NT2/D1 (cell line): ENCODE results near the gene CBX1.
A peak's percentile ranks its signal among the peaks of the same experiment; 100 is the strongest.

Experiments
- DNase-seq: peaks from one replicate; pipeline ENCODE4 v3.0.0-alpha.2; 2011; ENCODE audit warnings: low read depth, low spot score
- H3K27me3 ChIP-seq: 2 replicates; pipeline ENCODE4 v1.6.0; 2011; ENCODE audit warnings: mild to moderate bottlenecking; ENCODE audit not compliant: insufficient read length, insufficient read depth
- H3K36me3 ChIP-seq: 2 replicates; pipeline ENCODE4 v1.6.1; 2011; ENCODE audit warnings: mild to moderate bottlenecking, low read length, mixed read lengths; ENCODE audit not compliant: insufficient read depth, insufficient read length
- H3K4me1 ChIP-seq: 2 replicates; pipeline ENCODE4 v1.5.1; 2011; ENCODE audit not compliant: insufficient read depth, insufficient read length
- H3K4me3 ChIP-seq: 2 replicates; pipeline ENCODE4 v1.5.1; 2011; ENCODE audit warnings: low read depth; ENCODE audit not compliant: insufficient read length
- H3K9ac ChIP-seq: 2 replicates; pipeline ENCODE4 v1.6.0; 2011; ENCODE audit warnings: low read depth; ENCODE audit not compliant: insufficient read length
- H3K9me3 ChIP-seq: 2 replicates; pipeline ENCODE4 v1.5.1; 2011; ENCODE audit warnings: mild to moderate bottlenecking, low read length; ENCODE audit not compliant: insufficient read depth
- SUZ12 ChIP-seq: IDR thresholded peaks from 2 replicates; pipeline ENCODE4 v1.6.1; 2011; ENCODE audit not compliant: insufficient read length, insufficient read depth; ENCODE audit errors: extremely low read depth
- YY1 ChIP-seq: IDR thresholded peaks from 2 replicates; pipeline ENCODE4 v1.6.1; 2011; ENCODE audit not compliant: insufficient read length, insufficient read depth
- ZNF274 ChIP-seq: IDR thresholded peaks from 2 replicates; pipeline ENCODE4 v1.6.1; 2011; ENCODE audit warnings: mild to moderate bottlenecking, low read depth, low read length

The CBX1 gene

GRCh38 chr17:48059125-48059668, 42.1 kb downstream of the CBX1 start:
- no peak for TF ChIP-seq YY1
- no peak for TF ChIP-seq SUZ12
- TF ChIP-seq ZNF274 = no peak
- no peak for DNase-seq
- H3K9me3 ChIP-seq = no peaks in the 10 kb centered on the region
- no peaks in the 10 kb centered on the region for H3K27me3 ChIP-seq
- H3K9ac ChIP-seq = no peak overlapping the region
- H3K4me3 ChIP-seq = no peak overlapping the region
- H3K4me1 ChIP-seq = peaks cover 13% of the 10 kb centered on the region
- peaks cover 82% of the 10 kb centered on the region for H3K36me3 ChIP-seq

GRCh38 chr17:48058393-48059124, 42.7 kb downstream of the CBX1 start:
- H3K9me3 ChIP-seq = no peaks in the 10 kb centered on the region
- no peaks in the 10 kb centered on the region for H3K27me3 ChIP-seq
- no peak overlapping the region for H3K9ac ChIP-seq
- peaks cover 19% of the 10 kb centered on the region for H3K4me1 ChIP-seq
- peaks cover 85% of the 10 kb centered on the region for H3K36me3 ChIP-seq
- DNase-seq = no peak
- H3K4me3 ChIP-seq = no peak overlapping the region
- TF ChIP-seq ZNF274 (no peak), YY1 (no peak), SUZ12 (no peak)

- Histone ChIP-seq H3K4me1 (peaks cover 28% of the 10 kb centered on the region), H3K27me3 (no peaks in the 10 kb centered on the region), H3K4me3 (no peak overlapping the region), H3K9me3 (no peaks in the 10 kb centered on the region), H3K9ac (no peak overlapping the region), H3K36me3 (peaks cover 86% of the 10 kb centered on the region)
- no peak for DNase-seq
- no peak for TF ChIP-seq SUZ12
- TF ChIP-seq ZNF274 = no peak
- no peak for TF ChIP-seq YY1
Measured at GRCh38 chr17:48057626-48058025, 43.7 kb downstream of the CBX1 start.

- Histone ChIP-seq H3K4me1 (peaks cover 34% of the 10 kb centered on the region), H3K9ac (no peak overlapping the region), H3K27me3 (no peaks in the 10 kb centered on the region), H3K9me3 (no peaks in the 10 kb centered on the region), H3K4me3 (no peak overlapping the region), H3K36me3 (peaks cover 86% of the 10 kb centered on the region)
- no peak for TF ChIP-seq ZNF274
- no peak for TF ChIP-seq YY1
- no peak for TF ChIP-seq SUZ12
- DNase-seq = no peak
Measured at GRCh38 chr17:48056879-48057278, 44.4 kb downstream of the CBX1 start.

- Histone ChIP-seq H3K4me3 (peak overlapping the region; percentile 67), H3K9me3 (no peaks in the 10 kb centered on the region), H3K36me3 (peaks cover 86% of the 10 kb centered on the region), H3K27me3 (no peaks in the 10 kb centered on the region), H3K9ac (no peak overlapping the region), H3K4me1 (peaks cover 35% of the 10 kb centered on the region)
- TF ChIP-seq ZNF274 (no peak), SUZ12 (no peak), YY1 (no peak)
- DNase-seq = no peak
Measured at GRCh38 chr17:48056246-48056745, 45.0 kb downstream of the CBX1 start.

- DNase-seq = peak; percentile 82
- Histone ChIP-seq H3K4me3 (peak overlapping the region; percentile 67), H3K27me3 (no peaks in the 10 kb centered on the region), H3K9me3 (no peaks in the 10 kb centered on the region), H3K9ac (peak overlapping the region; percentile 87), H3K36me3 (peaks cover 88% of the 10 kb centered on the region), H3K4me1 (peaks cover 40% of the 10 kb centered on the region)
- TF ChIP-seq YY1 = no peak
- no peak for TF ChIP-seq SUZ12
- no peak for TF ChIP-seq ZNF274
Measured at GRCh38 chr17:48055531-48056245, 45.6 kb downstream of the CBX1 start.
